CD4-positive, alpha-beta T cell treated with Interleukin-4 for 4 hours (primary cell): ENCODE measurements around the gene GRIP1.
A peak's percentile ranks its signal among the peaks of the same experiment; 100 is the strongest.

Source experiments
- DNase-seq: peaks from one replicate; pipeline ENCODE4 v3.0.0-alpha.2; 2020

The GRIP1 gene

DNA sequence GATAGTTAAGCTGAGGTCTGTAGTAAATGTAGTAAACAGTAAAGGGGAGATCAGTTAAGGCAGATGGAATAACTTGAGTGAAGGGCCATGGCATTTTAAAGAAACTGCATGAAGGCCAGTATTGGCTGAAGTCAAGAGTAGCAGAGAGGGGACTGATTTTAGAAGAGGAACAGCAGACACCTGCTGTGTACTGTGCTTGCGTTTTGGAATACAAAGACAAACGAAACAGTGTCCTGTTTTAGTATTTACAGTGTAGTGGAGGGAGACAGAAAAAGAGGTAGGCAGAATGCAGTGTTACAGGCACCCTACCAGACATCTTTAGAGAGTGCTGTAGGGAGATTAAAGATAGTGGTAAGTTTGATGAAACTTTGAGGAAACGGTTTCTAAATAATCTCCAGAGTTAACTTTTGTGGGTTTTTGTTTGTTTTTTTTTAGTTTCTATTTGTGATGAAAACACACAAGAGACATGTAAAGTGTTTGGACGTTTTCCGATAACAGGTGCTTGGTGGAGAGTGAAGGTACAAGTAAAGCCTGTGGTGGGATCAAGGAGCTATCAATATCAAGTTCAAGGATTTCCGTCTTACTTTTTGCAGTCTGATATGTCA is 374.5 kb downstream of the GRIP1 start:
- no peak for DNase-seq

GRCh38 chr12:66303316-66303804 is 375.5 kb downstream of the GRIP1 start:
- peak; percentile 70 for DNase-seq

GRCh38 chr12:66302827-66303169 is 376.1 kb downstream of the GRIP1 start:
- no peak for DNase-seq

DNA sequence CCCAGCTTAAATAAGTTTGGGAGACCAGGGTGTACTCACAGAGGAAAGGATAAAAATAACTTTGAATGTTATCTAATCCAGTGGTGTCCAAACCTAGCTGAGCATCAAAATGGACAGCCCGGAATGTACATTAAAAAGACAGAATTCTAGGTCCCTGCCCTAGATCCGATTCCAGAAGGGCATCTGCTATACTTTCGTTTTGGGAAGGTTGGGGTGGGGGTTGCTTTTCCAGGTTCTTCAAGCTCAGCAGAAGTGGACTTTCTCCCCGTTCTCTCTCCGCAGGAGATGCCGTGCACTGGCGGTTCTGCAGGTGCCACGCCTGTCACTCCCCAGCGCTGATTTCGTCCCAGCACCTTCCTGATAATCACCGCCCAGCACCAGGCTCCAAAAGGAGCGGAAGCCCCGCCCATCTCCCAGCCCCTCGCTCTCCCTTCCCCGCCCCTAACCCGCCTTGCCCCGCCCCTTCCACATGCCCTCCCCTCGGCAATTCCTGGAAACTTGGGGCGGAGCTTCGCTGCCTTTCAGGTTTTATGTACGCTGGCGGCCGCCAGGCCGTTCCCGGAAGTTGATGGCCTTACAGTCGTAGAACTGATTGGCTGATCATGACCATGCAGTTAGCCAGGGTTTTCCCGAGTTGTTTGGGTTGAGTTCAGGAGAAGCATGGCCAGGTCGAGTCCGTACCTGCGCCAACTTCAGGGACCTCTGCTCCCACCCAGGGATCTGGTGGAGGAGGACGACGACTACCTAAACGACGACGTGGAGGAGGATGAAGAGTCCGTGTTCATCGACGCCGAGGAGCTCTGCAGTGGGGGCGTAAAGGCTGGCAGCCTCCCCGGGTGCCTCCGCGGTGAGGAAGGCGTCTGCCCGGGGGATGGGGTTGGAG is 376.7 kb downstream of the GRIP1 start, which contains the start of gene HELB:
Gene HELB, plus strand, starts transcription at position 550 of the 883 bp plus-strand sequence. Its CDS starts 111 bp downstream, at position 661.
- DNase-seq, result peak; percentile 95

DNA sequence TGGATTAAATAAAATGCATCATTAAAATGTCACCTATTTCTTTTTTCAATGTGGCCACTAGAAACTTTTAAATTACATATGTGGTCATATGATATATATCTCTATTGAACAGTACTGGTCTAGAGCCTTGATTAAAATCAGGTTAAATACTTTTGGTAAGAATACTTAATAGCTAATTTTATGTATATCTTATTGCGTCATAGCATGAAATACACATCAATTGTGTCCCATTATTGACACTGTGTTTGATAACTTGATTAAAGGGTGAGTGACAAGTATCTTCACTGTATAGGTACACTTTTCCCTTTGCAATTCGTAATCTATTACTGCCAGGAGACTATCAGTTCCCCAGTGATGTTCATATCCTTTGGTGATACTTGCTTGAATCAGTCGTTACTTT is 381.0 kb downstream of the GRIP1 start:
- no peak for DNase-seq
